ENCODE results near the gene ENAH.

Gene ENAH

GRCh38 chr1:225668222-225668621 lies 15.3 kb upstream of the ENAH start:
- H3K4me1 Mint-ChIP-seq, result peaks cover 11% of the 10 kb centered on the region
- no peak for TF ChIP-seq CTCF (IDR thresholded peaks at IDR 0.05)
- DNase-seq, result no peak
- H3K27ac Mint-ChIP-seq, result no peak overlapping the region
- H3K4me3 Mint-ChIP-seq, result no peak overlapping the region
- no peaks in the 10 kb centered on the region for H3K36me3 Mint-ChIP-seq (ENCODE audit: low read depth)
- no peaks in the 10 kb centered on the region for H3K9me3 Mint-ChIP-seq
- H3K27me3 Mint-ChIP-seq (ENCODE audit: low read depth, poor library complexity), result peaks cover 3% of the 10 kb centered on the region

GRCh38 chr1:225667362-225667761 lies 14.4 kb upstream of the ENAH start:
- no peaks in the 10 kb centered on the region for H3K9me3 Mint-ChIP-seq
- peaks cover 4% of the 10 kb centered on the region for H3K27me3 Mint-ChIP-seq (ENCODE audit: low read depth, poor library complexity)
- no peak for TF ChIP-seq CTCF (IDR thresholded peaks at IDR 0.05)
- no peak overlapping the region for H3K27ac Mint-ChIP-seq
- peaks cover 11% of the 10 kb centered on the region for H3K4me1 Mint-ChIP-seq
- no peak overlapping the region for H3K4me3 Mint-ChIP-seq
- DNase-seq, result no peak
- no peaks in the 10 kb centered on the region for H3K36me3 Mint-ChIP-seq (ENCODE audit: low read depth)

GRCh38 chr1:225666495-225666894 lies 13.6 kb upstream of the ENAH start:
- H3K27me3 Mint-ChIP-seq (ENCODE audit: low read depth, poor library complexity), result peaks cover 5% of the 10 kb centered on the region
- peak overlapping the region; percentile 25 for H3K27ac Mint-ChIP-seq
- H3K36me3 Mint-ChIP-seq (ENCODE audit: low read depth), result no peaks in the 10 kb centered on the region
- no peak for DNase-seq
- no peak overlapping the region for H3K4me3 Mint-ChIP-seq
- no peak for TF ChIP-seq CTCF (IDR thresholded peaks at IDR 0.05)
- H3K9me3 Mint-ChIP-seq, result no peaks in the 10 kb centered on the region
- peaks cover 10% of the 10 kb centered on the region for H3K4me1 Mint-ChIP-seq

GRCh38 chr1:225664762-225665161 lies 11.8 kb upstream of the ENAH start:
- H3K4me1 Mint-ChIP-seq, result peaks cover 8% of the 10 kb centered on the region
- DNase-seq, result no peak
- no peak overlapping the region for H3K4me3 Mint-ChIP-seq
- H3K27ac Mint-ChIP-seq, result no peak overlapping the region
- H3K9me3 Mint-ChIP-seq, result no peaks in the 10 kb centered on the region
- H3K27me3 Mint-ChIP-seq (ENCODE audit: low read depth, poor library complexity), result peaks cover 7% of the 10 kb centered on the region
- H3K36me3 Mint-ChIP-seq (ENCODE audit: low read depth), result no peaks in the 10 kb centered on the region
- TF ChIP-seq CTCF (IDR thresholded peaks at IDR 0.05), result no peak

- DNase-seq, result no peak
- Mint-ChIP-seq H3K4me1 (peaks cover 19% of the 10 kb centered on the region), H3K9me3 (no peaks in the 10 kb centered on the region), H3K36me3 (ENCODE audit: low read depth) (no peaks in the 10 kb centered on the region), H3K4me3 (no peak overlapping the region), H3K27me3 (ENCODE audit: low read depth, poor library complexity) (peaks cover 11% of the 10 kb centered on the region), H3K27ac (no peak overlapping the region)
- no peak for TF ChIP-seq CTCF (IDR thresholded peaks at IDR 0.05)
Measured at GRCh38 chr1:225662155-225662554, 9.2 kb upstream of the ENAH start.

- Mint-ChIP-seq H3K9me3 (no peaks in the 10 kb centered on the region), H3K36me3 (ENCODE audit: low read depth) (no peaks in the 10 kb centered on the region), H3K4me3 (no peak overlapping the region), H3K4me1 (peaks cover 15% of the 10 kb centered on the region), H3K27ac (peak overlapping the region; percentile 41), H3K27me3 (ENCODE audit: low read depth, poor library complexity) (peaks cover 11% of the 10 kb centered on the region)
- TF ChIP-seq CTCF (IDR thresholded peaks at IDR 0.05), result no peak
- no peak for DNase-seq
Measured at GRCh38 chr1:225660544-225660946, 7.6 kb upstream of the ENAH start.

All from nephron progenitor cell (in vitro differentiated cells).